BJ (cell line): ENCODE measurements around the gene MTR. TPM values are rescaled to one million over a fixed set of nuclear protein-coding genes. Genes with fewer than 3 reads are reported as not detected.

ENCODE experiments used
- CTCF ChIA-PET: fragments of 350-600 bp; formaldehyde crosslinking; extraction: SDS; loops from one replicate; lab custom pipeline; 2021; ENCODE audit warnings: antibody characterized with exemption, inconsistent platforms; lab: Yijun Ruan, JAX
- POLR2A ChIA-PET: fragments of 300-600 bp; sonication (Branson Sonifier 250); formaldehyde crosslinking; extraction: SDS; loops from one replicate; lab custom pipeline; 2021; ENCODE audit warnings: antibody characterized with exemption; lab: Charles Lee
- DNase-seq: peaks from one replicate; pipeline ENCODE4 v3.0.0-alpha.2; 2011; ENCODE audit warnings: low read depth
- H3K27me3 ChIP-seq: 2 replicates; pipeline ENCODE4 v1.6.0; 2011; ENCODE audit warnings: low read length; ENCODE audit not compliant: control insufficient read depth, insufficient read depth
- H3K36me3 ChIP-seq: 2 replicates; pipeline ENCODE4 v1.5.1; 2011; ENCODE audit warnings: low read length; ENCODE audit not compliant: control insufficient read depth, insufficient read depth
- H3K4me3 ChIP-seq: 2 replicates; pipeline ENCODE4 v1.5.1; 2011; ENCODE audit warnings: low read depth, mild to moderate bottlenecking, control low read depth, low read length
- CTCF ChIP-seq: IDR thresholded peaks from 2 replicates; pipeline ENCODE4 v1.5.1; 2011; ENCODE audit warnings: low read depth, mild to moderate bottlenecking, control low read depth, inconsistent platforms, low read length, moderate library complexity; ENCODE audit not compliant: insufficient read depth
- polyA plus RNA-seq: library from polyadenylated mRNA; depleted of rRNA; stranded (reverse); fragments of >200 nt; gene quantifications from 2 replicates; pipeline ENCODE4 v1.2.3, GENCODE V29; 2011

MTR gene
- polyA plus RNA-seq, 1 experiment: 5.3 TPM

- no peak for TF ChIP-seq CTCF
- Histone ChIP-seq H3K27me3 (no peaks in the 10 kb centered on the region), H3K36me3 (peaks cover 7% of the 10 kb centered on the region), H3K4me3 (no peak overlapping the region)
- CTCF ChIA-PET: no interaction called here
- DNase-seq: no peak
- POLR2A ChIA-PET: no interaction called here
These were observed 38.5 kb downstream of the MTR start for GRCh38 chr1:236833575-236833974.

GRCh38 chr1:236834876-236835275 lies 39.8 kb downstream of the MTR start:
- TF ChIP-seq CTCF: no peak
- H3K36me3 ChIP-seq: peaks cover 7% of the 10 kb centered on the region
- ChIA-PET CTCF (no interaction called here), POLR2A (no interaction called here)
- H3K4me3 ChIP-seq: no peak overlapping the region
- DNase-seq: no peak
- H3K27me3 ChIP-seq: no peaks in the 10 kb centered on the region

GRCh38 chr1:236835491-236835890 lies 40.4 kb downstream of the MTR start:
- no peak for TF ChIP-seq CTCF
- ChIA-PET CTCF (no interaction called here), POLR2A (no interaction called here)
- no peak overlapping the region for H3K4me3 ChIP-seq
- DNase-seq: no peak
- H3K27me3 ChIP-seq: no peaks in the 10 kb centered on the region
- peaks cover 9% of the 10 kb centered on the region for H3K36me3 ChIP-seq

- ChIA-PET CTCF (no interaction called here), POLR2A (no interaction called here)
- H3K36me3 ChIP-seq: peaks cover 9% of the 10 kb centered on the region
- no peak for DNase-seq
- H3K27me3 ChIP-seq: no peaks in the 10 kb centered on the region
- H3K4me3 ChIP-seq: no peak overlapping the region
- no peak for TF ChIP-seq CTCF
These were observed 41.1 kb downstream of the MTR start for GRCh38 chr1:236836157-236836556.

GRCh38 chr1:236837115-236837514 lies 42.0 kb downstream of the MTR start:
- no peak overlapping the region for H3K4me3 ChIP-seq
- peaks cover 9% of the 10 kb centered on the region for H3K36me3 ChIP-seq
- no peaks in the 10 kb centered on the region for H3K27me3 ChIP-seq
- DNase-seq: no peak
- no peak for TF ChIP-seq CTCF
- POLR2A ChIA-PET: no interaction called here
- CTCF ChIA-PET: no interaction called here
